M059J (cell line): ENCODE results near the gene KLHL33. TPM values are rescaled to one million over a fixed set of nuclear protein-coding genes. Genes with fewer than 3 reads are reported as not detected.
A peak's percentile ranks its signal among the peaks of the same experiment; 100 is the strongest.
"Not testable (repeated sequence)": the region's sequence is repeated elsewhere in the genome, so short reads cannot be mapped to it uniquely, and the experiment has no call there.

Experiments
- DNase-seq: peaks from one replicate; pipeline ENCODE4 v3.0.0-alpha.2; 2012; ENCODE audit warnings: low read depth
- total RNA-seq: library from RNA; depleted of rRNA; stranded (reverse); fragments of >200 nt; shearing (Covaris generic); gene quantifications from 2 replicates; pipeline ENCODE4 v1.2.3, GENCODE V29; 2014

The KLHL33 gene
- total RNA-seq, 1 experiment from 2014 or later = not detected

GRCh38 chr14:20452831-20453230 is 16.9 kb upstream of the KLHL33 start:
- not testable (repeated sequence) for DNase-seq

GRCh38 chr14:20446889-20447288 is 10.9 kb upstream of the KLHL33 start:
- no peak for DNase-seq

- not testable (repeated sequence) for DNase-seq
Measured at GRCh38 chr14:20443650-20444049, 7.7 kb upstream of the KLHL33 start.

- DNase-seq = no peak
Measured at GRCh38 chr14:20441461-20441860, 5.5 kb upstream of the KLHL33 start.

- DNase-seq = no peak
Measured at GRCh38 chr14:20440882-20441281, 4.9 kb upstream of the KLHL33 start.

DNA sequence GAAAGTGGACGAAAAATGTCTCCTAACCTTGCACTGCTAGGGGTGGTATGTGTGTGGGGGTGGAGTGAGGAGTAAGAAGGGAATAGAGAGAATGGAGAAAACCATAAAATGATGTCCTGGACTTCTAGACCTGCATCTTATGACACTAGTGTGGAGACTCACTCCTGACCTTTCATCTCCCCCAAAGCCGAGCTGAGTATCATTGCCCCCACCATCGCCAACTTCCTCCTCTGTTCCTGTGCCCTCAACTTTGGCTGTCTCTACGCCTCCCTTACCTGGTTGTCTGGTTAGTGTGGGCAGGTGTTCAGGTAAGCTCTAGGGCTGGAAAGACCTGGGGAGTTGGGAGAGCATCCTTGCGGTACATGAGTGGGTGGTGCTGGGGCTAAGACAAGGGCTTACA is 4.5 kb upstream of the KLHL33 start:
- no peak for DNase-seq

DNA sequence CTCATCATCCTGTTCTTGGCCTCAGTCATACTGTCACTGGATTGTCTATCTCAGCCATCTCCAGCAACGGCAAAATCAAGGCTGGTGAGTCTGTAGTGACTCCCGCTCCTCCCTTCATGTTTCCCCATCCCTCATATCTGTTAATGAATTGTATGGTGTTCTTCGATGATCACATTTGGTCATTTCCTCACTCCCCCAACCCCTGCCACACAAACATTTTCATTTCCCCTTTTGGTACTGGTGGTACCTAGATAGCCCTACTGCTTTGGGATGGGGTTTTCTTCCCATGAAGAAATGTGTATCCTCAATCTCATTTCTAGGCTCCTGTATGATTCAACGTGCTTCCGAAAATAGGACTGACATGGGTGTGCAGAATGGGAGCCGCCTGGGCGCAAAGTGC is 2.7 kb upstream of the KLHL33 start:
- DNase-seq = no peak

- peak; percentile 36 for DNase-seq
Measured at GRCh38 chr14:20436363-20436755, 393 bp upstream of the KLHL33 start.

- no peak for DNase-seq
Measured at GRCh38 chr14:20434701-20435581, 1.0 kb downstream of the KLHL33 start.

DNA sequence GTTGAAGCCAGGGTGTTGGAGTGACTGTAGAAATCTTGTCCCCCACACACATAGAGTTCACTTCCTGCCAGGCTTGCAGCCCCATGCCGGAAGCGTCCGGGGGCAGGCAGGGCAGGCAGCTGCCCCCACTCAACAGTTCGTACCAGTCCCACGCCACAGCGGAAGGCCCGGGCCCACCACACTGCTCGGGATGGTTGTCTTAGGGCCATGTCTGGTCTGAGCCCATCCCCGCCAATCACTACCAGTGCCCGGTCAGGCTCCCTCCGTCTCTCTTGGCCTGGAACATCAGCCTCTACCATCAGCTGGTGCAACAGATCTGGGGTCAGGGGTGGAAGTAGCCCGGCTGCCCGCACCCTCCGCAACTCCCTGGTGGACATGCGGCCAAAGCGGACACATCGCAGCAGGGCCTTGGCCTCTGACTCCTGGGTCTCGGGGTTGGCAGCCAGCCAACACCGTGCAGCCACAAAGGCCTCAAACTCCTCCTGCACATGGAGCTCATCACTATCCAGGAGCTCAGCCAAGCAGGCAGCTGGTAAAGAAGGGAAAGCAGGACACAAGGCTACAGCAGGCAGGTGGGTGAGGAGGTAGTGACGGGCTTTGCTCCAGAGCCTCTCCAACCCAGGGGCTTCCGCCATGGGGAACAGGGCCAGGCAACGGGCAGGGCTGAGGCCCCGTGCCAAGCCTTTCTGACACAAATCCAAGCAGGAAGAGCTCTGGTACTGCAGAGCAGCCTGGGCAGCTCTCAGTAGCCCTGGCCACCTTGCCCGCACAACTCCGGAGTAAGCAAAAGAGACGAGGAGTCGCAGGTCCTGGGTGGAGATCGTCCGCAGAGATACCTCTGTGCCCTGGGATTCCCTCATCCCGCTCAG is 5.9 kb downstream of the KLHL33 start:
- DNase-seq = no peak

GRCh38 chr14:20428802-20429201 is 7.2 kb downstream of the KLHL33 start:
- peak; percentile 22 for DNase-seq

GRCh38 chr14:20428010-20428365 is 8.0 kb downstream of the KLHL33 start:
- DNase-seq = no peak

DNA sequence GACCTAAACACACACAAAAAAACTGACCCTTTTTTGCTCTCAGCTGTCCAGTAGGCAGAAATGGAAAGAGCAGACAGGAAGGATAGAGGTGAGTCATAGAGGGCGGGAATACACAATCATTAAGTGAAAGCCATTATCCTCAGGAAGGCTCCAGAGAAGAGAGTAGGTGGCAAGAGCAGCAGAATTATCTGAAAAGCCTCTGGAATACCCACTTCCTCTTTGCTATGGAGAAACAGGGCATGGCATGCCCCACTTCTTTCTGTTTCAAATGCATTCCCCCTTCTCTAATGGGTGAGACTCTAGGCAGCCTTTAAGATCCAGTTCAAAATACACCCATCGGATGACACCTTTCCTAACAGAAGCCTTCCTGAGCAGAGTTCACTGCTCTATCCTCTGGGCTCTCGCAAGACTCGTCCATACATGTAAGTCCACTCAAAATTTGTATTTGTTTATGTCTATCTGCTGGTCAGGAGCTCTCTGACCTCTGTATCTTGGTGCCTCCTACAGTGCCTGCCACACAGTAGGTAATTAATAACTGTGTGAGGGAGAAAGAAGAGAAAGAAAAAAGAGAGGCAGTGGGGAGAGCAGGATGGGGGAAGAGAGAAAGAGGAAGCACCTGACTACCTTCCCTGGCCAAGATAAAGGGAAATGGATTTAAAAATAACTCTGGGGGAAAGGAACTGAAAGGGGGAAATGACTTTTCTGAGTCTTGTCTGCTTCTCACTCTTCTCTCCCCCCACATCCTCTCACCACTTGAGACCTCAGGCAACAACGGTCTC is 8.5 kb downstream of the KLHL33 start:
- DNase-seq = peak; percentile 76

GRCh38 chr14:20424851-20425250 is 11.1 kb downstream of the KLHL33 start:
- DNase-seq = no peak

- no peak for DNase-seq
Measured at GRCh38 chr14:20422886-20423285, 13.1 kb downstream of the KLHL33 start.

DNA sequence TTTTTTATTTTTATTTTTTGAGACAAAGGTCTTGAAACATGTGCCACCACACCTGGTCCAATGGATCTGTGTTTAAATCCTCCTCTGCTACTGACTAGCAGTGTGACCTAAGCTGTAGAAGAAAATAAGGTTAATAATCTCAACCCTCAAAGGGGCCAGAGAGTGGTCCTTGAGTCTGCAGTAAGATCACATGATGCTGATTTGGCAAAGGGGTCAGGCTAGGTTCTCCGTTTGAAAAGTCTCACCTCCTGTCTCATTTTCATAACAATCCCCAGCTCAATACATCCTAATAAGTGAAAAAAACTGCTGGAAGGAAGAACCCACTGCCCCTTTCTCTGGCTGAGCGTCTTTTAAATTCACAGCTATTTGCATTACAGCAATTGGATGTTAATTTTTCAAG is 14.7 kb downstream of the KLHL33 start:
- DNase-seq = no peak

DNA sequence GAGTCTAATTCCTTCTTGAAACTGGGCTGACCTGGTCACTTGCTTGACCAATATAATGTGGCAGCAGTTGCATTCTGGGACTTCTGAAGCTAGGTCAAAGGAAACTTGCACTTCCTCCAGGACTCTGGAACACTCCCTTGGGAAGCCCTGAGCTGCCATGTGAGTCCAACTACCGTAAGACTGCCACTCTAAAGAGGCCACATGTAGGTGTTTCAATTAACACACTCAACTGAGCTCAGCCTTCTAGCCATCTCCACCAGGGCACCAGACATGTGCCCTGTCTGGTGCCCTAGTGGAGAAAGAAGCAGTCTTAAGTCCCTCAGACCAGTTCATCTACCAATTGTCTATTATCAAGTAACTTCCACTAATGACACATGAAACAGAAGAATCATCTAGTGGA is 16.5 kb downstream of the KLHL33 start:
- no peak for DNase-seq

DNA sequence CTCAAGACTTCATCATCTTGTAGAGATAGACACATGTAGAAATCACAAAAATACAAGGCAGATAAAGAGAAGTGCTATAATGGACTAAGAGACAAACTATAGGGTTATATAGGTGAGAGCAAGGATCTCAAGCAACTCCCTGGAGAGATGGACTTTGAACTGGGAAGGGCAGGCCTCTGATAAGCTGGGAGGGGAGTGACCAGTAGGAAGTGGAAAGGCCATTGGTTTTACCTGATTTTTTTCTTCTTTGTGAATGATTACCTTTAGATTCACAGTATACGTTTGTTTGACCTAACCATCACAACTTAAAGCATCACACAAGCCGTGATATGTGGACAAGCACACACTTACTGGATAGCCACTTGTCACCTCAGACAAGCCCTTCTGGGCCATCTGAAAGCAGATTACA is 17.5 kb downstream of the KLHL33 start:
- DNase-seq = no peak

GRCh38 chr14:20417250-20418186 is 18.4 kb downstream of the KLHL33 start:
- no peak for DNase-seq

- no peak for DNase-seq
Measured at GRCh38 chr14:20416223-20416622, 19.7 kb downstream of the KLHL33 start.

DNA sequence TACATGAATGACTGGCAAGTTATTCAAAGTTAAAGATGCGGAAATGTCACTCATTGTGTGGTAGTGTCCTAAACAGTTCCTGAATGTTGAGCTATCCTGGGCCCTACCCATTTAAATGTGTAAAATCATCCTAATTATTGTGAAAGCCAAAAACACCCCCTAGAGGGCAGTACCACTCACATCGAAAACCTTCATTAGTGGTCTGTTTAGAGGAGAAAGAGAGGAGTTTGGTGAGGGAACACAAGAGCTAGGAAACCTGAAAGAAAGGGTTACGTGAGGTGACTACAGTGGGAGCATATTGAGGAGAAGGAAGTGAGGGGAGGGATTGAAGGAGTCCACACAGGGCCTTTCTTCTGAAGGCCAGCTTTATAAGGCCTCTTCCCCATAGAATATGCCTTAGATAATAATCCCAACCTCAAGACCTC is 20.2 kb downstream of the KLHL33 start:
- peak; percentile 66 for DNase-seq
